Activated naive CD4-positive, alpha-beta T cell treated with anti-CD3 and anti-CD28 coated beads, Interleukin-2, amount 50 U/mL, for 24 hours (primary cell): Measurements from ENCODE around the gene MPPED2.

ENCODE experiments used
- H3K27ac Mint-ChIP-seq: one replicate; pipeline ENCODE4 v1.8.0; 2021; ENCODE audit warnings: mild to moderate bottlenecking, mixed read lengths
- H3K27me3 Mint-ChIP-seq: one replicate; pipeline ENCODE4 v1.8.0; 2021; ENCODE audit warnings: mixed read lengths
- H3K36me3 Mint-ChIP-seq: one replicate; pipeline ENCODE4 v1.8.0; 2021; ENCODE audit warnings: mixed read lengths
- H3K4me1 Mint-ChIP-seq: one replicate; pipeline ENCODE4 v1.8.0; 2021; ENCODE audit warnings: mixed read lengths
- H3K4me3 Mint-ChIP-seq: one replicate; pipeline ENCODE4 v1.8.0; 2021; ENCODE audit warnings: mild to moderate bottlenecking, mixed read lengths
- H3K9me3 Mint-ChIP-seq: one replicate; pipeline ENCODE4 v1.8.0; 2021; ENCODE audit warnings: mixed read lengths

The MPPED2 gene

DNA sequence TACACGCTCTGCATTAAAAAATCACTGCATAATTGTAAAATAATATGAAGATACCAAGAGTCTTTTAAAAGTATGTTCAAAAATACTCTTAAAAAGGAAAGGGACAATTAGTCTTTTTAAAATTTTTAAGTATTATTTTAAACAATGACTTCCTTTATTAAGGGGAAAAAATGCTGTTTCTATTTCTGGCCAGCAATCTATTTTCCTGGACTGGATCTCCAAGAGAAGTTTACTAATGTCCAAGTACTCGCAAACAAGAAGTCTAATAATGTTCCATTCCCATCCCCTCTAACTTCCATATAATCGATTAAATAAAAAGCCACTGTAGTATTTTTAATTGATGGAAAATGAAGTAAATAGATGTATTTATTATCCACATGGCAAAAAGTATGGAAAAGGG is 123.7 kb downstream of the MPPED2 start:
- Mint-ChIP-seq H3K36me3 (no peaks in the 10 kb centered on the region), H3K9me3 (no peaks in the 10 kb centered on the region)

DNA sequence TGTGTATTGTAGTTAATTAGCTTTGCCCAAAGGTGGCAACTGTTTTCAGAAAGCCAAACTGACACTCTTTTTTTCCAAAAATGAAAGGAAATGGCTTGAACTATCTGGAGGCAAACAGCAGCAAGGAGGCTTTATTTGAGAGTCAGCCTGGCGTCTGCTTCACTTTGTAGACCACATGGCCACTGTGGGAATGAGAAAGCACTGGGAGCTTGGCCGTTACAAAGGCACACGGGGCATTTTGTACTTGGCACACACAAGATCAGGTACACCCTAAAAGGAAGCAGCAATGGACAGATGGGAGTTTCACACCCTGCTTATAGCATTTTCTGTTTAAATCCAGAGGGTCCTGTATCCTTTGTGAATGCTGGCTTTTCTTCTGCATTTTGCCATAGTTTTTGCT is 126.3 kb downstream of the MPPED2 start:
- Mint-ChIP-seq H3K36me3 (no peaks in the 10 kb centered on the region), H3K9me3 (no peaks in the 10 kb centered on the region), H3K27ac (no peak overlapping the region), H3K27me3 (no peaks in the 10 kb centered on the region), H3K4me1 (no peaks in the 10 kb centered on the region), H3K4me3 (no peak overlapping the region)

More for the DNA sequence above, 123.7 kb downstream of the MPPED2 start:
- no peaks in the 10 kb centered on the region for H3K4me1 Mint-ChIP-seq
- H3K27ac Mint-ChIP-seq = no peak overlapping the region
- H3K27me3 Mint-ChIP-seq = peaks cover 2% of the 10 kb centered on the region
- H3K4me3 Mint-ChIP-seq = no peak overlapping the region

DNA sequence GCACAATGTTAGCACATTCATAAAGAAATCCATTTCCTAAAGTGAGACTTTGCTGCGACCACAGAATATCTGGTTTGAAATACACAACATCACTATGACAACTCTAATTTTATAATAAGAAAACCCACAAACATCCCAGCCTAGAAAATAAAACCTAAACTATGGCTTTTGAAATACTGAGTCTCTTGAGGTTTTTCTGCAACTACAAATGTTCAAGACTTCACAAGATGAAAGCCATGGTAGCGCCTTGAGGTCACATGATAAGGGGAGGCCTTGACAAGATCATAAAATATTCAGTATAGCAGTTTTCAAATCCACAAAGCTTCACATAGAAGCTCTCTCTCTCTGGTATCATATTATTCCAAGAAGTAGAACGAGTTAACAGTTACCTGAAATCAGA is 126.8 kb downstream of the MPPED2 start:
- H3K27ac Mint-ChIP-seq = no peak overlapping the region
- no peak overlapping the region for H3K4me3 Mint-ChIP-seq
- no peaks in the 10 kb centered on the region for H3K9me3 Mint-ChIP-seq
- H3K4me1 Mint-ChIP-seq = no peaks in the 10 kb centered on the region
- peaks cover 1% of the 10 kb centered on the region for H3K27me3 Mint-ChIP-seq
- H3K36me3 Mint-ChIP-seq = no peaks in the 10 kb centered on the region

DNA sequence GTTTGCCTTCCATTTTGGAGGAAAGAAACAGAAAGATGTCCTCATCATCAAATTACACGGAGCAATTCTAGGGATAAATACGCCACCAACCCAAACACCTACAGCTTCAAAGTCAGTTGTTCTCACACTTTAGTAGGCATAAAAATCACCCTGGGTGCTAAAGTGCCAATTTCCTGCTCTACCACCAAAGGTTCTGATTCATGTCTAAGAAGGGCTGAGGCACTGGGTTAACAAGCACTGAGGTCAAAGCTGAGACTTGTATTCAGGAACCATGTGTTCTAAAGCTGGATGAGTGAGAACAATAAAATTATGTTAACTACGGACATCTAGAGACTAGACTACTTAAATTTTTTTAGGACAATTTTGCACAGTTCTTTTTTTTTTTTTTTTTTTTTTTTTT is 127.6 kb downstream of the MPPED2 start:
- H3K27ac Mint-ChIP-seq = no peak overlapping the region
- peaks cover 1% of the 10 kb centered on the region for H3K27me3 Mint-ChIP-seq
- H3K36me3 Mint-ChIP-seq = no peaks in the 10 kb centered on the region
- no peaks in the 10 kb centered on the region for H3K4me1 Mint-ChIP-seq
- no peaks in the 10 kb centered on the region for H3K9me3 Mint-ChIP-seq
- no peak overlapping the region for H3K4me3 Mint-ChIP-seq

DNA sequence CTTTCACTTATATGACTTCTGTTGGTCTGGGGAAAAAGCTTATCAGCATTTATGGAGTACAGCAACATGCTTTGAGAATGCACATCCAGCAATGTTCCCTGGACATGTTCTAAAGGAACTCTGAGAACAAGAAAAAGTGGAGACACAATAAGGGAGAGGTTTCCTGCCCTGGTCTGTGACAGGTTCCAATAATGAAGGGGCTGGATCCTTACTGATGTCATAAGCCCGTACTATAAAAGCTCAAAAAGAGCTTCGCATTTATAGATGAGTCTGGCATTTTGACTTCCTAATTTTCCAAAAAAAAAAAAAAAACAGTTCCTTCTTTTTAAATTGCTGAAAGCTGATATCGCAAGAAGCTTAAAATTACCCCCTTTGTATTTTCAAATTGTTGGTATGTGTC is 129.1 kb downstream of the MPPED2 start:
- no peak overlapping the region for H3K4me3 Mint-ChIP-seq
- no peak overlapping the region for H3K27ac Mint-ChIP-seq
- no peaks in the 10 kb centered on the region for H3K9me3 Mint-ChIP-seq
- no peaks in the 10 kb centered on the region for H3K36me3 Mint-ChIP-seq
- H3K27me3 Mint-ChIP-seq = peaks cover 1% of the 10 kb centered on the region
- H3K4me1 Mint-ChIP-seq = no peaks in the 10 kb centered on the region

DNA sequence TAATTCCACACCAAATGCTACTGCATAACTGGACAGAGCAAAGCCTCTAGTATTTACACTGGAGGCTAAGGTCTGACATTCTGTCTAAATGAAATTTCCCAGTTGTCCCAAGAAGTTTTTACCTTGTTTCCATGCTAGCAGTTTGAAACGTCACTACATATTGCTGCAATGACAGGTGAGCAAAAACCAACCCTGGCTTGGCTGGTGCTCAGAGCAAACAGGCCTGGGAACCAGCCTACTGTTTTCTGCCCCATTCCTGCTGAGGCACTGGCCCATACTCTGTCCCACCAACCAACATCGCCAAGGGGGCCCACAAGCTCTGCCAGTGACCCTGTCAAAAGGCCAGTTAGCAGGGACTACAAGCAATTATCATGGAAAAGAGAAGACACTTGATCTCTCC is 131.1 kb downstream of the MPPED2 start:
- no peaks in the 10 kb centered on the region for H3K36me3 Mint-ChIP-seq
- no peak overlapping the region for H3K27ac Mint-ChIP-seq
- H3K9me3 Mint-ChIP-seq = no peaks in the 10 kb centered on the region
- H3K27me3 Mint-ChIP-seq = peaks cover 1% of the 10 kb centered on the region
- no peak overlapping the region for H3K4me3 Mint-ChIP-seq
- H3K4me1 Mint-ChIP-seq = no peaks in the 10 kb centered on the region

DNA sequence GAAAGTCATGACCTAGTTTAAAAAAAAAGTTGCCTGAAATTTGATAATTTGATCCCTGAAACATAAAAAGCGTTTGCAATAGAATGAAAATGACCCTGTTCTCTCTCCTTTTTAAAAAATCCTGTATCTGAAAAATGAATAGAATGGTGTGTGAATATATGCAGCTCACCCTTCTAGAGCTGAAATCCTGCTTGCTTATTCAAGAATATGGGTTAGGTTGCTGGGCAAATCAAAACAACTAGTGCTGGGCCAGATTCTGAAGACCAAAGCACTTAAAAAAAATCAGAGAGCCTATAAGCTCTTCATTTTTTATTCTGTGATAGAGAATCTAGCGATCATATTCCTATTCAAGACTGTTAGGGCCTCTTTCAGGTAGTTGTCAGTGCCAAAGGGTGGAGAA is 131.6 kb downstream of the MPPED2 start:
- H3K27me3 Mint-ChIP-seq = peaks cover 3% of the 10 kb centered on the region
- no peaks in the 10 kb centered on the region for H3K4me1 Mint-ChIP-seq
- no peaks in the 10 kb centered on the region for H3K9me3 Mint-ChIP-seq
- no peaks in the 10 kb centered on the region for H3K36me3 Mint-ChIP-seq
- no peak overlapping the region for H3K4me3 Mint-ChIP-seq
- H3K27ac Mint-ChIP-seq = no peak overlapping the region

DNA sequence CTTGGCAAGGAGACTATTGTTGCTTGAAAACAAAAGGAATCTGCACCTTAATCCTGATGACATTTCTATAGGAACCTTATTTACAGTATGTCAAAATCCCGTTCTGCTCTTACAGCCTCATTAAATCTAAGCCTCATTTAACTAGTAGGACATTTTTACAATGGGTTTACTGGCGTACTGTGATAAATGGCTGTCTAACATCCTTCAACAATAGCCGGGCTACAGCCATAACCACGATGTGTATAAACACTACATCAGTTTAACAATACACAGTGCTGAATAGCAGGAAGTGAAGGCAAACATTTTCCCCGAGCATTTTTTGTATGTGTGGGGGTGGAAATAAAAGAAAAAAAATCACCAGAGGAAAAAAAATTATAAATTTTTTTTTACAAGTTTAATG is 132.0 kb downstream of the MPPED2 start:
- Mint-ChIP-seq H3K4me1 (no peaks in the 10 kb centered on the region), H3K27ac (no peak overlapping the region), H3K27me3 (peaks cover 4% of the 10 kb centered on the region), H3K4me3 (no peak overlapping the region), H3K9me3 (no peaks in the 10 kb centered on the region), H3K36me3 (no peaks in the 10 kb centered on the region)

DNA sequence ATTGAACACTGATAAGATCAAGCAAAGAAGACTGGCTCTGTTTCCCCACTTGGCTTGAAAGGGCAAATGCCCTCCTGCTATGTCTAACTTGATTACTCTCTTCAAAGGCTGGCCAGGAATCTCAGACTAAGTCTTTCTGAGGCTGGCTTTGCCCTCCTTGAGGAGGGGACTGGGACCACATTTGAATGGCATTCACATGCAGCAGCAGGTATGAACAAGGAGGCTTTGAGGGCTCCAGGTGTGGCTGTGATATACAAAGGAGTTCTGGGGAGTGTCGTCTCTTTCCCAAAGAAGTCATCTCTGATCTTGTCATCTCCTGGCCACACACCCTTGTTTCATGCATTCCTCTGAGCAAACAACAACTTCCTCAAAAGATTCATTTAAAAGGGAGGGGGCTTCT is 132.4 kb downstream of the MPPED2 start:
- H3K27ac Mint-ChIP-seq = no peak overlapping the region
- no peaks in the 10 kb centered on the region for H3K4me1 Mint-ChIP-seq
- H3K27me3 Mint-ChIP-seq = peaks cover 7% of the 10 kb centered on the region
- H3K36me3 Mint-ChIP-seq = no peaks in the 10 kb centered on the region
- no peaks in the 10 kb centered on the region for H3K9me3 Mint-ChIP-seq
- H3K4me3 Mint-ChIP-seq = no peak overlapping the region

DNA sequence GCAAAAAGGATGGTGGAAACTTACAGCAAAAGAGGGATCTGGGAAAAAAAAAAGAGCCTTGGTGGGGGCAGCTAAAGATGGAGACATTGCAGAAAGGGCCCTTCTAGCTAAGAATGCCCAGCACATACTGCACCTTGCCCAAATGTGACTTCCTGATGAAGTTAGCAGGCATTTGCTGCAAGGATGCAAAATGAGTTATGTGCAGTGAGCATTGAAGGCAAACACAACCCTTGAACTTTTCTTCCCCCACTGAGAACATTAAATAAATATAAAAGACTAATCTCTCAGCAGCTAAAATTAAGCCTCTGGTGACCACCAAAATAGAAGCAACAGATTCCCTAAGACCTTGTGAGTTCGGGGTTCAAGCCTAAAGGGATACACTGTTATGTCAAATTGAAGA is 133.3 kb downstream of the MPPED2 start:
- no peaks in the 10 kb centered on the region for H3K9me3 Mint-ChIP-seq
- H3K4me1 Mint-ChIP-seq = no peaks in the 10 kb centered on the region
- H3K27ac Mint-ChIP-seq = no peak overlapping the region
- peaks cover 7% of the 10 kb centered on the region for H3K27me3 Mint-ChIP-seq
- no peak overlapping the region for H3K4me3 Mint-ChIP-seq
- no peaks in the 10 kb centered on the region for H3K36me3 Mint-ChIP-seq

DNA sequence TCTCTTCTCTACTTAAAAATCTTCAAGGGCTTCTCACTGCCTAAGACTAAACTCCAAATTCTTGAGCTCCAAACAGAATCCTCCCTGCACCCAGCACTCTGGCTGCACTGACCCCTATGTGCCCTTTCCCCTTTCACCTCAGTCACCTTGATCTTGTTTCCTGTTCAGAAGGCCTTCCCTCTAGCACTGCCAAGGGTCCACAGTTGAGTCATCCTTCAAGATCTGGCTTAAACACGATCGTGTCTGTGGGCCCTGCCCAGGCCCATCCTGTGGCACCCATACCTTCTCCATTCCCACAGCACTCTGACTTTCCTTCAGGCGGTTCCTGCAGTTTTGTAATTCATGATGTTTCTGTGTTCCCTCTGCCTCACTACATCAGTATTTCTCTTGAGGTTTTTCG is 134.0 kb downstream of the MPPED2 start:
- Mint-ChIP-seq H3K27ac (no peak overlapping the region), H3K9me3 (no peaks in the 10 kb centered on the region), H3K4me3 (no peak overlapping the region), H3K36me3 (no peaks in the 10 kb centered on the region), H3K27me3 (peaks cover 7% of the 10 kb centered on the region), H3K4me1 (no peaks in the 10 kb centered on the region)

DNA sequence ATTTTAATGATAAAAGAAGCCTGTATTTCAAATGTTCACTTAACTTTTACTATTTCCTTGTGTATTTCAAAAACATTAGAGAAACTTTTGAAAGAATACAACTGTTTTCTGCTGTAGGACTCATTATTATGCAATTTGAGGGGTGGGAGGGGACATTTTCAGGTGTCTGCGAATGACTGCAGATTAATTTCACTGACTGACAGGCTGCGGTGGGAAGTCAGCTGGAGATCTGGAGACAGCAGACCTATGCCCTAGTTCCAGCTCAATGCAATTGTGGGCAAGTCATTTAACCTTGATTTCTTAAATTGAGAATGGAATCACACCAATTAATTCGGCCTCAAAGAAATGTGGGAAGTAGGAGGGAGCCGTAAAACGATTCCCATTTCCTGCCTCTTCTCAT is 134.5 kb downstream of the MPPED2 start:
- Mint-ChIP-seq H3K27ac (no peak overlapping the region), H3K4me3 (no peak overlapping the region), H3K9me3 (no peaks in the 10 kb centered on the region)

DNA sequence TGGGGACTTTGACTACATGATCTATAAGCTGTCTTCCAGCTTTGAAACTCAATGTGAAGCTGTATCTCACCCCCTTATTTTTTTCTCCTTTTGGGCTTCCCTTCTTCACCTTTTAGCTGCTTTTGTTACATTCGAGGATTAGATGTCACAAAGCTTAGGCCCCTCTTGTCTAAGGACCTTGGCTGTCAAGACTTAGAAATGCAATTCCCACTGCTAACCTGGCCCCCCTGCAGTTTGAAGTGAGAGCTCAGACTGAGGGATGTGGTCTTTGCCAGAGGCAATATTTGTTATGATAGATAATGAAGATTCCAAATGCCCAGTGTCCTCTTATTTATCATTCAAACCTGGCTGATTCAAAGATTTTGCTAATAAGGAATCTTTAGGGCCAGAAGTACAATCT is 135.0 kb downstream of the MPPED2 start:
- H3K4me3 Mint-ChIP-seq = no peak overlapping the region
- H3K27me3 Mint-ChIP-seq = peaks cover 7% of the 10 kb centered on the region
- no peaks in the 10 kb centered on the region for H3K4me1 Mint-ChIP-seq
- H3K9me3 Mint-ChIP-seq = no peaks in the 10 kb centered on the region
- H3K36me3 Mint-ChIP-seq = no peaks in the 10 kb centered on the region
- H3K27ac Mint-ChIP-seq = no peak overlapping the region

More for the DNA sequence above, 134.5 kb downstream of the MPPED2 start:
- Mint-ChIP-seq H3K27me3 (peaks cover 7% of the 10 kb centered on the region), H3K4me1 (no peaks in the 10 kb centered on the region), H3K36me3 (no peaks in the 10 kb centered on the region)

DNA sequence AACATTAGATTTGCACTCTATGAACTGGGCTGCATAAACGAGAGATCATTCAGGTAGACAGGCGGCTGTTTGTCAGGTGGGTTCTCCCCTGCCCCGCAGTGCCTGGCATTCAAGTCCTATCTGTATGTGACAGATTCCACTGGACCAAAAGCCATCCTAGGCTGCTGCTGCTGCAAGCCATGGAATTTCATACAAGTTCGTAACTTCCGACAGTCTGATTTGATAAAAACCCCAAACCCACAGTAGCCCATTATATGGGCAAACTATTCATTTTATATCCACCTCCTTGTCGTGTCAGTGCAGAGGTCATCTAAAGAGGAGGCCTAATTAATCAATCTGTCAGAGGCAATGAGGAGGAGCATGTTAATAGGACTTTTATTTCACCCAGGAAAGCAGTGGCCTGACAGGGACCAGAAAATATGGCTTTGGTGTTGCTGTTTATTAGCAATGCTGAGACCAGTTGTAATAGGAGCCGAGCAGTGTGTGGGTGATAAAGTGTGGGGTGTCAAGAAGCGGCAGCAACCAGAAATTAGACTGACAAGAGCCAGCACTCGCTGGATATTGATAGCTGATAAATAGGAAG is 139.0 kb downstream of the MPPED2 start:
- no peak overlapping the region for H3K27ac Mint-ChIP-seq
- peaks cover 7% of the 10 kb centered on the region for H3K27me3 Mint-ChIP-seq
- no peaks in the 10 kb centered on the region for H3K4me1 Mint-ChIP-seq
- H3K36me3 Mint-ChIP-seq = no peaks in the 10 kb centered on the region
- H3K9me3 Mint-ChIP-seq = no peaks in the 10 kb centered on the region
- no peak overlapping the region for H3K4me3 Mint-ChIP-seq

DNA sequence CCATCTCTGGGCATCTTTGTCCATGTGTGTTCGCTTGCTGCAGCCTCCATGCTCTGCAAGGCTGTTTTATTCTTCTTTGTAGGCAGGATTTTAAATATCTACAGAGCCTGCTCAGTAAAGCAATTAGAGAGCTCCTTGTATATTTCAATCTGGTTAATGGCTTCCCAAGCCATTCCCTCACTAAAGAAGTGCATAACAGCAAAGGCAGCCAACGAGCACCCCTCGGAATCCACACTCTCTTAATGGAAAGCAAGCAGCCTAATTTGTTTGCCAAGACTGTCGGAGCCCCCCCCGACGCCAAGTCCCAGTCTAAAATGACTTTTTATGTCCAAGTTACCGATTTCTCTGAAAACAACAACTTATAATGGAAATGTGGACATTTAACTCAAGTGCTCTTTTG is 139.6 kb downstream of the MPPED2 start:
- Mint-ChIP-seq H3K4me1 (no peaks in the 10 kb centered on the region), H3K27ac (no peak overlapping the region), H3K36me3 (no peaks in the 10 kb centered on the region), H3K4me3 (no peak overlapping the region), H3K27me3 (peaks cover 7% of the 10 kb centered on the region), H3K9me3 (no peaks in the 10 kb centered on the region)

DNA sequence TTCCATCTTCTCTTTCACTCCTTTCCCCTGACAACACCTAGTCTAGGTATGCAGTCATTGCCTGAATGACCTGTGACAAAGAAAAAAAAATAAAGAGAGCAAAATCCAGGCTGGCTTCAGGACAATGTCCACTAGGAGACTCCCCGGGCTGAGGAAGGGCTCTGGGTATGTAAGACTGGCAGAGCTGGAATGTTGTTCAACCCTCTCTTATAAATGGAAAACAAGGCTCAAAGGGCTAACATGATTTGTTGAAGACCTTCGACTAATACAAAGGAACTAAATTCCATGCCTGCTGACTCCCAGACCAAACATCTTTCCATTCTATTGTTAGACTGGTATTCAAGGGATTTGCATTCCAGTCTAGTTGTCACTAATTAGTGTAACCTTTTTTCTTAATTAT is 141.1 kb downstream of the MPPED2 start:
- H3K4me1 Mint-ChIP-seq = no peaks in the 10 kb centered on the region
- H3K27me3 Mint-ChIP-seq = peaks cover 7% of the 10 kb centered on the region
- H3K36me3 Mint-ChIP-seq = no peaks in the 10 kb centered on the region
- no peaks in the 10 kb centered on the region for H3K9me3 Mint-ChIP-seq
- no peak overlapping the region for H3K27ac Mint-ChIP-seq
- H3K4me3 Mint-ChIP-seq = no peak overlapping the region

DNA sequence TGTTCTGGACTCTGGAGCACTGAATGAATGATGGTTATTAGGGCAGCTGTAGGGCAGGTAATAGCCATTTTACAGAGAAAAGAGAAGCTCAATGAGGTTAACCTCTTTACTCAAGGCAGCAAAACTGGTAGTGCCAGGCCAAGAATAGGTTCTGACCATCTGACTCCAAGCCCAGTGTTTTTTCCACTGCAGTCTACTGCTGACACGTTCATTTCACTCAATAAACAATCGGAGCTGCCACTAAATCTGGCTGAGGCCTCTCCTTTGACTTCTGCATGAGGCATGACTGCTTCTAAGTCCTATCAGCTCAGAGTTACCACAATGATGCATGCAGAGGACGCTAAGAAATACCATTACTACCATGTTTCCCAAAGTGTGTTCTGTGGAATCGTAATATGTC is 145.6 kb downstream of the MPPED2 start:
- Mint-ChIP-seq H3K4me1 (no peaks in the 10 kb centered on the region), H3K36me3 (no peaks in the 10 kb centered on the region), H3K27ac (no peak overlapping the region), H3K27me3 (peaks cover 3% of the 10 kb centered on the region), H3K9me3 (no peaks in the 10 kb centered on the region), H3K4me3 (no peak overlapping the region)
